RWPE2 (cell line): Measurements from ENCODE around the gene TNFRSF14.

Experiments
- ATAC-seq: fragments of 200-7000 bp; cut with Tn5 transposase; 3 replicates; pipeline ENCODE4 v1.9.1; 2021; ENCODE audit warnings: low read depth
- DNase-seq: peaks from one replicate; pipeline ENCODE4 v3.0.0-alpha.2; 2020; ENCODE audit warnings: low spot score
- H3K27ac ChIP-seq: fragments of 450-650 bp; 2 replicates; pipeline ENCODE4 v1.5.1; 2017; ENCODE audit warnings: mild to moderate bottlenecking; ENCODE audit not compliant: poor library complexity, severe bottlenecking
- H3K27me3 ChIP-seq: fragments of 250-450 bp; sonication (Bioruptor Pico); 2 replicates; pipeline ENCODE4 v1.5.1; 2021; ENCODE audit warnings: mild to moderate bottlenecking, moderate library complexity; ENCODE audit not compliant: insufficient read depth, poor library complexity, severe bottlenecking
- H3K36me3 ChIP-seq: fragments of 250-450 bp; sonication (Bioruptor Pico); 2 replicates; pipeline ENCODE4 v1.5.1; 2020; ENCODE audit warnings: low read depth, mild to moderate bottlenecking, moderate library complexity
- H3K4me1 ChIP-seq: fragments of 250-450 bp; sonication (Bioruptor Pico); 2 replicates; pipeline ENCODE4 v1.5.1; 2021; ENCODE audit warnings: mild to moderate bottlenecking, moderate library complexity; ENCODE audit not compliant: insufficient read depth, poor library complexity, severe bottlenecking
- H3K4me3 ChIP-seq: fragments of 250-450 bp; sonication (Bioruptor Pico); 2 replicates; pipeline ENCODE4 v1.5.1; 2021; ENCODE audit warnings: mild to moderate bottlenecking, moderate library complexity; ENCODE audit not compliant: severe bottlenecking
- H3K9me3 ChIP-seq: fragments of 250-450 bp; sonication (Bioruptor Pico); 2 replicates; pipeline ENCODE4 v1.5.1; 2021; ENCODE audit warnings: mild to moderate bottlenecking, moderate library complexity; ENCODE audit not compliant: severe bottlenecking
- CTCF ChIP-seq: fragments of 450-650 bp; IDR thresholded peaks from one replicate; pipeline ENCODE4 v1.5.1; 2017; ENCODE audit warnings: mild to moderate bottlenecking, moderate library complexity; ENCODE audit not compliant: poor library complexity, severe bottlenecking

The TNFRSF14 gene

GRCh38 chr1:2535981-2536380, 20.2 kb upstream of the TNFRSF14 start:
- peaks cover 50% of the 10 kb centered on the region for H3K4me1 ChIP-seq
- ATAC-seq (no peak), DNase-seq (no peak)
- peak overlapping the region; percentile 87 for H3K27ac ChIP-seq
- TF ChIP-seq CTCF = no peak
- H3K4me3 ChIP-seq = no peak overlapping the region
- H3K9me3 ChIP-seq = no peaks in the 10 kb centered on the region
- H3K27me3 ChIP-seq = no peaks in the 10 kb centered on the region
- no peaks in the 10 kb centered on the region for H3K36me3 ChIP-seq

GRCh38 chr1:2537784-2538115, 18.4 kb upstream of the TNFRSF14 start:
- ATAC-seq = no peak
- no peak overlapping the region for H3K27ac ChIP-seq
- no peak for DNase-seq
- H3K9me3 ChIP-seq = no peaks in the 10 kb centered on the region
- H3K36me3 ChIP-seq = no peaks in the 10 kb centered on the region
- peaks cover 42% of the 10 kb centered on the region for H3K4me1 ChIP-seq
- no peaks in the 10 kb centered on the region for H3K27me3 ChIP-seq
- no peak overlapping the region for H3K4me3 ChIP-seq
- no peak for TF ChIP-seq CTCF

DNA sequence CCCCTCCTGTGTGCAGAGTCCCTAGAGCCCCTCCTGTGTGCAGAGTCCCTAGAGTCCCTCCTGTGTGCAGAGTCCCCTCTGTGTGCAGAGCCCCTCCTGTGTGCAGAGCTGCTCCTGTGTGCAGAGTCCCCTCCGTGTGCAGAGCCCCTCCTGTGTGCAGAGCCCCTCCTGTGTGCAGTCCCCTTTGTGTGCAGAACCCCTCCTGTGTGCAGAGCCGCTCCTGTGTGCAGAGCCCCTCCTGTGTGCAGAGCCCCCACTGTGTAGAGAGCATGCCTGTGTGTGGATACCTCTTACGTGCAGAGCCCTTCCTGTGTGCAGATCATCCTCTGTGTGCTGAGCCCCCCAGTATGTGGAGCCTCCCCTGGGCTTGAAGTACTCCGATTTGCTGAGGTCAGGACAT, 17.8 kb upstream of the TNFRSF14 start:
- no peaks in the 10 kb centered on the region for H3K9me3 ChIP-seq
- no peak overlapping the region for H3K4me3 ChIP-seq
- TF ChIP-seq CTCF = no peak
- no peaks in the 10 kb centered on the region for H3K36me3 ChIP-seq
- H3K27me3 ChIP-seq = no peaks in the 10 kb centered on the region
- ATAC-seq = no peak
- no peak overlapping the region for H3K27ac ChIP-seq
- no peak for DNase-seq
- peaks cover 36% of the 10 kb centered on the region for H3K4me1 ChIP-seq

GRCh38 chr1:2538872-2539271, 17.3 kb upstream of the TNFRSF14 start:
- H3K27me3 ChIP-seq = no peaks in the 10 kb centered on the region
- no peak for DNase-seq
- no peak overlapping the region for H3K27ac ChIP-seq
- H3K4me1 ChIP-seq = peaks cover 31% of the 10 kb centered on the region
- H3K9me3 ChIP-seq = no peaks in the 10 kb centered on the region
- TF ChIP-seq CTCF = no peak
- H3K36me3 ChIP-seq = no peaks in the 10 kb centered on the region
- ATAC-seq = no peak
- H3K4me3 ChIP-seq = no peak overlapping the region

GRCh38 chr1:2539312-2539907, 16.8 kb upstream of the TNFRSF14 start:
- Histone ChIP-seq H3K27me3 (no peaks in the 10 kb centered on the region), H3K36me3 (no peaks in the 10 kb centered on the region), H3K9me3 (no peaks in the 10 kb centered on the region), H3K27ac (no peak overlapping the region), H3K4me3 (no peak overlapping the region), H3K4me1 (peaks cover 26% of the 10 kb centered on the region)
- DNase-seq = no peak
- no peak for ATAC-seq
- TF ChIP-seq CTCF = peak; percentile 4
